ENCODE measurements around the gene LMOD3.

DNA sequence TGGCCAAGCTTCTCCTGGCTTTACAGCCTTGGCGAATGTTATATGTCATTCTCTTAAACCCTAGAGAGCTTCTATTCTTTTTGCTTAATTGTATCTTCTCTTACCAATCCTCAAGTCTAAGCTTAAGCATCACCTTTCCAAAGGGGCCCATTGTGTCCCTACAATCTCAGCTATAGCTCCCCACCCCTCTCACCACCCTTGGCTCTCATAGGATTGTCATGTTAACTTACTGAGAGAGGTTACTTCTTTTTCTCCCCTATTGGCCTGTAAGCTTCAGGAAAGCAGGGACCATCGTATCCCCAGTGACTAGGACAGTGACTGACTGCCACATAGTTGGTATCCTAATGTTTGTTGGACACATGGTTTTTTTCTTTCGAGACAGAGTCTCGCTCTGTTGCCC, 43.3 kb upstream of the LMOD3 start:
- no peak for TF ChIP-seq POLR2A (IDR thresholded peaks at IDR 0.05; ENCODE audit: low read length)
- no peak for TF ChIP-seq POLR2AphosphoS2 (conservative IDR thresholded peaks at IDR 0.05; ENCODE audit: low read length)
- no peak for TF ChIP-seq CHD2 (IDR thresholded peaks at IDR 0.05; ENCODE audit: low read length, partially characterized antibody)
- TF ChIP-seq, protein P1, sequence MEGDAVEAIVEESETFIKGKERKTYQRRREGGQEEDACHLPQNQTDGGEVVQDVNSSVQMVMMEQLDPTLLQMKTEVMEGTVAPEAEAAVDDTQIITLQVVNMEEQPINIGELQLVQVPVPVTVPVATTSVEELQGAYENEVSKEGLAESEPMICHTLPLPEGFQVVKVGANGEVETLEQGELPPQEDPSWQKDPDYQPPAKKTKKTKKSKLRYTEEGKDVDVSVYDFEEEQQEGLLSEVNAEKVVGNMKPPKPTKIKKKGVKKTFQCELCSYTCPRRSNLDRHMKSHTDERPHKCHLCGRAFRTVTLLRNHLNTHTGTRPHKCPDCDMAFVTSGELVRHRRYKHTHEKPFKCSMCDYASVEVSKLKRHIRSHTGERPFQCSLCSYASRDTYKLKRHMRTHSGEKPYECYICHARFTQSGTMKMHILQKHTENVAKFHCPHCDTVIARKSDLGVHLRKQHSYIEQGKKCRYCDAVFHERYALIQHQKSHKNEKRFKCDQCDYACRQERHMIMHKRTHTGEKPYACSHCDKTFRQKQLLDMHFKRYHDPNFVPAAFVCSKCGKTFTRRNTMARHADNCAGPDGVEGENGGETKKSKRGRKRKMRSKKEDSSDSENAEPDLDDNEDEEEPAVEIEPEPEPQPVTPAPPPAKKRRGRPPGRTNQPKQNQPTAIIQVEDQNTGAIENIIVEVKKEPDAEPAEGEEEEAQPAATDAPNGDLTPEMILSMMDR (IDR thresholded peaks at IDR 0.05): no peak
- TF ChIP-seq, protein P2, sequence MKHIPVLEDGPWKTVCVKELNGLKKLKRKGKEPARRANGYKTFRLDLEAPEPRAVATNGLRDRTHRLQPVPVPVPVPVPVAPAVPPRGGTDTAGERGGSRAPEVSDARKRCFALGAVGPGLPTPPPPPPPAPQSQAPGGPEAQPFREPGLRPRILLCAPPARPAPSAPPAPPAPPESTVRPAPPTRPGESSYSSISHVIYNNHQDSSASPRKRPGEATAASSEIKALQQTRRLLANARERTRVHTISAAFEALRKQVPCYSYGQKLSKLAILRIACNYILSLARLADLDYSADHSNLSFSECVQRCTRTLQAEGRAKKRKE (CRISPR knock-in tag; IDR thresholded peaks at IDR 0.05; ENCODE audit: low read depth): no peak
- no peak for TF ChIP-seq JUN (IDR thresholded peaks at IDR 0.05)
- TF ChIP-seq HDAC2 (IDR thresholded peaks at IDR 0.05): no peak
- no peak for TF ChIP-seq RAD21 (conservative IDR thresholded peaks at IDR 0.05 in 1 of 2, IDR thresholded peaks at IDR 0.05 in 1 of 2)
- TF ChIP-seq MAZ (IDR thresholded peaks at IDR 0.05; ENCODE audit: borderline replicate concordance, low read depth, low read length): no peak
- no peak for TF ChIP-seq EP300 (IDR thresholded peaks at IDR 0.05)
- no peak for TF ChIP-seq USF2 (IDR thresholded peaks at IDR 0.05)
